ENCODE data around the gene ZFPM1. TPM values are rescaled to one million over a fixed set of nuclear protein-coding genes. Genes with fewer than 3 reads are reported as not detected.

ZFPM1 gene
- total RNA-seq (2014; rRNA removed; shearing (Covaris generic); ENCODE audit: low replicate concordance), result 0.36 and 0.75 TPM in 2 replicates

- H3K9me2 ChIP-seq (replicated peaks; ENCODE audit: insufficient read depth, low read length), result no peaks in the 10 kb centered on the region
- H3K4me2 ChIP-seq (ENCODE audit: low read depth, low read length, poor library complexity, severe bottlenecking), result peak within 1 kb of the TSS; percentile 53
- H3K27me3 ChIP-seq (ENCODE audit: low read length), result no peaks in the 10 kb centered on the region; the same call in 1 of the 2 replicates
- H4K20me1 ChIP-seq (ENCODE audit: insufficient read depth, low read depth, low read length), result peaks cover 7% of the 10 kb centered on the region; the same call in 1 of the 2 replicates
- no peak for DNase-seq
- peaks cover 42% of the 10 kb centered on the region for H3K4me1 ChIP-seq (ENCODE audit: low read length)
- H3K9ac ChIP-seq (ENCODE audit: low read length), result peak within 1 kb of the TSS; percentile 43; the same call in 1 of the 2 replicates
- H3K27ac ChIP-seq (ENCODE audit: low read length), result no peak within 1 kb of the TSS
- 0 out of 2 replicates have a peak within 1 kb of the TSS, but pooled peaks have one; percentile 54 for H2AFZ ChIP-seq (ENCODE audit: low read length)
- H3K9me3 ChIP-seq (ENCODE audit: low read length), result no peaks in the 10 kb centered on the region
- H3K36me3 ChIP-seq (ENCODE audit: insufficient read depth, low read length), result no peaks in the 10 kb centered on the region
- peak within 1 kb of the TSS; percentile 62; the same call in 1 of the 2 replicates for H3K4me3 ChIP-seq (ENCODE audit: low read length)
- H3K79me2 ChIP-seq (ENCODE audit: low read length), result no peaks in the 10 kb centered on the region
These were observed at the start of gene ZFPM1 for GRCh38 chr16:88453217-88453531. ZFPM1 (plus strand) TSS chr16:88453280; CDS start chr16:88453639, 359 bp downstream.

GRCh38 chr16:88403794-88404581 is 49.1 kb upstream of the ZFPM1 start:
- Histone ChIP-seq H2AFZ (ENCODE audit: low read length) (no peak overlapping the region), H3K27me3 (ENCODE audit: low read length) (no peaks in the 10 kb centered on the region), H3K27ac (ENCODE audit: low read length) (no peak overlapping the region), H3K4me3 (ENCODE audit: low read length) (no peak overlapping the region), H4K20me1 (ENCODE audit: insufficient read depth, low read depth, low read length) (no peaks in the 10 kb centered on the region), H3K9ac (ENCODE audit: low read length) (no peak overlapping the region), H3K9me2 (replicated peaks; ENCODE audit: insufficient read depth, low read length) (no peaks in the 10 kb centered on the region), H3K4me2 (ENCODE audit: low read depth, low read length, poor library complexity, severe bottlenecking) (no peak overlapping the region), H3K4me1 (ENCODE audit: low read length) (no peaks in the 10 kb centered on the region), H3K9me3 (ENCODE audit: low read length) (no peaks in the 10 kb centered on the region), H3K79me2 (ENCODE audit: low read length) (no peaks in the 10 kb centered on the region), H3K36me3 (ENCODE audit: insufficient read depth, low read length) (no peaks in the 10 kb centered on the region)
- DNase-seq, result no peak

- Histone ChIP-seq H3K36me3 (ENCODE audit: insufficient read depth, low read length) (no peaks in the 10 kb centered on the region), H3K4me2 (ENCODE audit: low read depth, low read length, poor library complexity, severe bottlenecking) (no peak overlapping the region), H3K27me3 (ENCODE audit: low read length) (no peaks in the 10 kb centered on the region), H3K79me2 (ENCODE audit: low read length) (no peaks in the 10 kb centered on the region), H3K9me2 (replicated peaks; ENCODE audit: insufficient read depth, low read length) (no peaks in the 10 kb centered on the region), H3K4me3 (ENCODE audit: low read length) (no peak overlapping the region), H2AFZ (ENCODE audit: low read length) (no peak overlapping the region), H4K20me1 (ENCODE audit: insufficient read depth, low read depth, low read length) (no peaks in the 10 kb centered on the region), H3K4me1 (ENCODE audit: low read length) (no peaks in the 10 kb centered on the region), H3K9me3 (ENCODE audit: low read length) (no peaks in the 10 kb centered on the region), H3K27ac (ENCODE audit: low read length) (no peak overlapping the region), H3K9ac (ENCODE audit: low read length) (no peak overlapping the region)
- no peak for DNase-seq
These were observed 48.3 kb upstream of the ZFPM1 start for GRCh38 chr16:88404769-88405168.

GRCh38 chr16:88405216-88406060 is 47.6 kb upstream of the ZFPM1 start:
- Histone ChIP-seq H3K4me3 (ENCODE audit: low read length) (no peak overlapping the region), H3K9ac (ENCODE audit: low read length) (no peak overlapping the region), H3K27ac (ENCODE audit: low read length) (no peak overlapping the region), H3K9me2 (replicated peaks; ENCODE audit: insufficient read depth, low read length) (no peaks in the 10 kb centered on the region), H3K9me3 (ENCODE audit: low read length) (no peaks in the 10 kb centered on the region), H3K27me3 (ENCODE audit: low read length) (no peaks in the 10 kb centered on the region), H4K20me1 (ENCODE audit: insufficient read depth, low read depth, low read length) (no peaks in the 10 kb centered on the region), H2AFZ (ENCODE audit: low read length) (no peak overlapping the region), H3K4me2 (ENCODE audit: low read depth, low read length, poor library complexity, severe bottlenecking) (no peak overlapping the region), H3K36me3 (ENCODE audit: insufficient read depth, low read length) (no peaks in the 10 kb centered on the region), H3K4me1 (ENCODE audit: low read length) (no peaks in the 10 kb centered on the region), H3K79me2 (ENCODE audit: low read length) (no peaks in the 10 kb centered on the region)
- DNase-seq, result no peak

- Histone ChIP-seq H3K4me2 (ENCODE audit: low read depth, low read length, poor library complexity, severe bottlenecking) (no peak overlapping the region), H3K9me2 (replicated peaks; ENCODE audit: insufficient read depth, low read length) (no peaks in the 10 kb centered on the region), H3K36me3 (ENCODE audit: insufficient read depth, low read length) (no peaks in the 10 kb centered on the region), H3K27ac (ENCODE audit: low read length) (no peak overlapping the region), H3K79me2 (ENCODE audit: low read length) (no peaks in the 10 kb centered on the region), H3K4me1 (ENCODE audit: low read length) (no peaks in the 10 kb centered on the region), H3K9me3 (ENCODE audit: low read length) (no peaks in the 10 kb centered on the region), H4K20me1 (ENCODE audit: insufficient read depth, low read depth, low read length) (no peaks in the 10 kb centered on the region), H2AFZ (ENCODE audit: low read length) (no peak overlapping the region), H3K9ac (ENCODE audit: low read length) (no peak overlapping the region), H3K27me3 (ENCODE audit: low read length) (no peaks in the 10 kb centered on the region), H3K4me3 (ENCODE audit: low read length) (no peak overlapping the region)
- DNase-seq, result no peak
These were observed 46.7 kb upstream of the ZFPM1 start for GRCh38 chr16:88406096-88407041.

GRCh38 chr16:88407042-88407420 is 46.0 kb upstream of the ZFPM1 start:
- no peaks in the 10 kb centered on the region for H3K27me3 ChIP-seq (ENCODE audit: low read length)
- no peak overlapping the region for H3K4me2 ChIP-seq (ENCODE audit: low read depth, low read length, poor library complexity, severe bottlenecking)
- H3K4me3 ChIP-seq (ENCODE audit: low read length), result no peak overlapping the region
- no peaks in the 10 kb centered on the region for H3K36me3 ChIP-seq (ENCODE audit: insufficient read depth, low read length)
- no peaks in the 10 kb centered on the region for H3K9me3 ChIP-seq (ENCODE audit: low read length)
- H2AFZ ChIP-seq (ENCODE audit: low read length), result no peak overlapping the region
- H3K4me1 ChIP-seq (ENCODE audit: low read length), result no peaks in the 10 kb centered on the region
- DNase-seq, result no peak
- H3K9me2 ChIP-seq (replicated peaks; ENCODE audit: insufficient read depth, low read length), result no peaks in the 10 kb centered on the region
- H3K27ac ChIP-seq (ENCODE audit: low read length), result no peak overlapping the region
- H3K9ac ChIP-seq (ENCODE audit: low read length), result no peak overlapping the region
- H3K79me2 ChIP-seq (ENCODE audit: low read length), result no peaks in the 10 kb centered on the region
- no peaks in the 10 kb centered on the region for H4K20me1 ChIP-seq (ENCODE audit: insufficient read depth, low read depth, low read length)

- H3K4me3 ChIP-seq (ENCODE audit: low read length), result no peak overlapping the region
- H3K4me2 ChIP-seq (ENCODE audit: low read depth, low read length, poor library complexity, severe bottlenecking), result no peak overlapping the region
- no peaks in the 10 kb centered on the region for H3K4me1 ChIP-seq (ENCODE audit: low read length)
- H3K9me2 ChIP-seq (replicated peaks; ENCODE audit: insufficient read depth, low read length), result no peaks in the 10 kb centered on the region
- H3K9me3 ChIP-seq (ENCODE audit: low read length), result no peaks in the 10 kb centered on the region
- no peaks in the 10 kb centered on the region for H3K36me3 ChIP-seq (ENCODE audit: insufficient read depth, low read length)
- no peaks in the 10 kb centered on the region for H4K20me1 ChIP-seq (ENCODE audit: insufficient read depth, low read depth, low read length)
- no peak for DNase-seq
- H3K9ac ChIP-seq (ENCODE audit: low read length), result no peak overlapping the region
- no peaks in the 10 kb centered on the region for H3K27me3 ChIP-seq (ENCODE audit: low read length)
- H2AFZ ChIP-seq (ENCODE audit: low read length), result no peak overlapping the region
- H3K79me2 ChIP-seq (ENCODE audit: low read length), result no peaks in the 10 kb centered on the region
- H3K27ac ChIP-seq (ENCODE audit: low read length), result no peak overlapping the region
These were observed 45.3 kb upstream of the ZFPM1 start for GRCh38 chr16:88407807-88408206.

All from Karpas-422 (cell line).